ENCODE results near the gene DYNC1H1.
A peak's percentile ranks its signal among the peaks of the same experiment; 100 is the strongest.

Gene DYNC1H1

DNA sequence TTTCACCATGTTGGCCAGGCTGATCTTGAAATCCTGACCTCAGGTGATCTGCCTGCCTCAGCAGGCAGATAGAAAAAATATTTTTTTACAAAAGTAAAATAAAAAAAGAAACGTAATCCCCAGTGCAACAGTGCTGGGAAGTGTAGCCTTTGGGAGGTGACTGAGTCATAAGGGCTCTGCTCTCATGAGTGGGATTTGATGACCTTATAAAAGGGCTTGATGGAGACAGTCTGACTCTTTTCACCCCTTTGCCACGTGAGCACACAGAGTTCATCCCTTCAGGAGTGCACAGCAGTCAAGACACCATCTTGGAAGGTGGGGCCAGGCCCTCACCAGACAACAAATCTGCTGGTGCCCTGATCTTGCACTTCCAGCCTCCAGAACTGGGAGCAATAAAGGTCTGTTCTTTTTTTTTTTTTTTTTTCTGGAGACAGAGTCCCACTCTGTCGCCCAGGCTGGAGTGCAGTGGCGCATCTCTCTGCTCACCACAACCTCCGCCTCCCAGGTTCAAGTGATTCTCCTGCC, 24.7 kb upstream of the DYNC1H1 start:
- no peak overlapping the region for H3K4me3 ChIP-seq (replicated peaks in 1 of 2; ENCODE audit: low read depth in 2 of 2, low read length in 2 of 2)
- no peak for DNase-seq (ENCODE audit: low read depth in 2 of 2)
- TF ChIP-seq, protein P1, sequence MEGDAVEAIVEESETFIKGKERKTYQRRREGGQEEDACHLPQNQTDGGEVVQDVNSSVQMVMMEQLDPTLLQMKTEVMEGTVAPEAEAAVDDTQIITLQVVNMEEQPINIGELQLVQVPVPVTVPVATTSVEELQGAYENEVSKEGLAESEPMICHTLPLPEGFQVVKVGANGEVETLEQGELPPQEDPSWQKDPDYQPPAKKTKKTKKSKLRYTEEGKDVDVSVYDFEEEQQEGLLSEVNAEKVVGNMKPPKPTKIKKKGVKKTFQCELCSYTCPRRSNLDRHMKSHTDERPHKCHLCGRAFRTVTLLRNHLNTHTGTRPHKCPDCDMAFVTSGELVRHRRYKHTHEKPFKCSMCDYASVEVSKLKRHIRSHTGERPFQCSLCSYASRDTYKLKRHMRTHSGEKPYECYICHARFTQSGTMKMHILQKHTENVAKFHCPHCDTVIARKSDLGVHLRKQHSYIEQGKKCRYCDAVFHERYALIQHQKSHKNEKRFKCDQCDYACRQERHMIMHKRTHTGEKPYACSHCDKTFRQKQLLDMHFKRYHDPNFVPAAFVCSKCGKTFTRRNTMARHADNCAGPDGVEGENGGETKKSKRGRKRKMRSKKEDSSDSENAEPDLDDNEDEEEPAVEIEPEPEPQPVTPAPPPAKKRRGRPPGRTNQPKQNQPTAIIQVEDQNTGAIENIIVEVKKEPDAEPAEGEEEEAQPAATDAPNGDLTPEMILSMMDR (IDR thresholded peaks at IDR 0.05; ENCODE audit: low read depth, low read length): no peak

DNA sequence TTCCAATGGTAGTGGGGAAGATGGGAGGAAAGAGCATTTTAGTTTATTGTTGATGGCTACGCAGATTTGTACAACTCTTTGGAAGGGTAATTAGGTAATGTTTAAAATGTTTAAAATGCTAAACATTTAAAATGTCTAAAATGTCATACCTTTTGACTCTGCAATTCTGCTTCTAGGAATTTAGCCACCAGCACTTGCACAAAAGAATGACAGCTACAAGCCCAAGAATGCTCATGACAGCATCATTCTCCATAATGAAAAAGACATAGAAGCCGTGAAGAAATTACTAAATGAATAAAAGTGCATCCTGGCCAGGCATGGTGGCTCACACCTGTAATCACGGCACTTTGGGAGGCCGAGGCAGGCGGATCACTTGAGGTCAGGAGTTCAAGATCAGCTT, 19.9 kb upstream of the DYNC1H1 start:
- TF ChIP-seq, protein P1 (IDR thresholded peaks at IDR 0.05; ENCODE audit: low read depth, low read length): no peak
- no peak overlapping the region for H3K4me3 ChIP-seq (replicated peaks in 1 of 2; ENCODE audit: low read depth in 2 of 2, low read length in 2 of 2)
- DNase-seq (ENCODE audit: low read depth in 2 of 2): no peak

DNA sequence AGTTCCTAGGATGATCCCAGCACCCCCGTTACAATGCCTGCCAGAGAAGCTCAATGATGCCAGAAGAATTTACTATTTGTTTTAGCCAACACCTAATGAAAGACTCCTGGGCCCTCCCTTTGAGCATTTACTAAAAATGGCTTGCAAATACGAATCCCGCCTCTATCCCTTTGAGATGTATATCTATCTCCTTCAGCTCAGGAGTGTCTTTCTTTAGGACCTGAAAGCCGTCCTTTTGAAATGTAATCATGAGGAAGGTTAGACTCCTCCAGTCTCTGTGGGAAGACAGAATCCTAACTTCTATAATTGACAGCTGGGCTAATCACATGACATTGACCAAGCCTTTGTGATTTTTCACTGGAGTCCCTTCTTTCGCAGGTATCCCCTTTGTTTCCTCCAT, 19.2 kb upstream of the DYNC1H1 start:
- no peak overlapping the region for H3K4me3 ChIP-seq (replicated peaks in 1 of 2; ENCODE audit: low read depth in 2 of 2, low read length in 2 of 2)
- TF ChIP-seq, protein P1 (IDR thresholded peaks at IDR 0.05; ENCODE audit: low read depth, low read length): no peak
- DNase-seq (ENCODE audit: low read depth in 2 of 2): no peak

DNA sequence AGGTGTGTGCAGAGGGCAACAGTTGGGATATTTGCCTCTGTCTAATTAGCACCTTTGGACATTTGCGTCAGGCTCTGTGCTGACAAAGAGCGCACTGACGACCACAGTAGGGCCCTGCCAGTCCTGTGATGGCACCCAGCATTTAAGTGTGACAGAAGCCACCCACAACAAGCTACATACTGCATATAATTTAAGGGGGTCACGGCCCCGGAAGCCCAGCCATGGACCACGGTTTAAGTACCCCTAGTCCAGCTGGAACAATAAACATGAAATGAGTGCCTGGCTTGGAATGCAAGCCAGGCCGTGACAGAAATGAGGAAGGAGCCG, 16.8 kb upstream of the DYNC1H1 start:
- TF ChIP-seq, protein P1 (IDR thresholded peaks at IDR 0.05; ENCODE audit: low read depth, low read length): no peak
- H3K4me3 ChIP-seq (replicated peaks in 1 of 2; ENCODE audit: low read depth in 2 of 2, low read length in 2 of 2): peak overlapping the region; percentile 64 to 79
- peak in 1 of 2 donors; percentile 23 for DNase-seq (ENCODE audit: low read depth in 2 of 2)

DNA sequence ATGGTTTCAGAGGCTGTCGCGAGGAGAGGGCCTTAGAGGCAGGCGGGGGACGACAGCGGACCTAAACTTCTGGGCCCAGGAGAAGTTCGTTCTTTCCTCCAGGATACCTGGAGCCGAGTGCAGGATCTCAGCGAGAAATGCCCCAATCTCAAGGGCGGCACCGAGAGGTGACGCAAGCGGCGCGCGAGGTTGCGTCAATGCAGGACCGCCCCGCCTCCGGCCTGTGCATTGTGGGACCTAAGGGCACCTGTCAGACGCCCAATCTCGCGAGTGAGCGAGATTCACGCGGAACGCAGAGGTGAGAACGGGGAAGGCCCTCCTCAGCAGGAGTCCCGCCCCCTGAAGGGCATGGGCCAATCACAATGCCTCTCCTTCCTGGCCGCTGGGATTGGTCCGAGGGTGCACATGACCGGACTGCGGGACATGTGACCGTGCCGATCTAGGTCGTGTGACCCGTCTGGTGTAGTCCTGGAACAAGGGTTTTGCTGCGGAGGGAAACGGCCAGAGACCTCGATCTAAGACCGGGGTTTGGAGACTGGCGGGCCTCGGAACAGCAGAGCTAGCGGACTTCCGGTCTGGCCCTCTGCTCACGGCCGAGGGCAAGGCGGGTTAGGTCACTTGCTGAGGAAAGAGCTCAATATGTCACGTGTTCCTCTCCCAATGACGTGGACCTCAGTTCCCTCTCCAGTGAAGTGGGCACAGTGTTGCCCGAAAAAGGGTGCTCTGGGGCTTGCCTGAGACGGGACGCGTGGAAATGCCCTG, 16.3 kb upstream of the DYNC1H1 start:
- H3K4me3 ChIP-seq (replicated peaks in 1 of 2; ENCODE audit: low read depth in 2 of 2, low read length in 2 of 2): peak overlapping the region; percentile 95 to 97
- peak; percentile 100 for DNase-seq (ENCODE audit: low read depth in 2 of 2)
- TF ChIP-seq, protein P1 (IDR thresholded peaks at IDR 0.05; ENCODE audit: low read depth, low read length): no peak

DNA sequence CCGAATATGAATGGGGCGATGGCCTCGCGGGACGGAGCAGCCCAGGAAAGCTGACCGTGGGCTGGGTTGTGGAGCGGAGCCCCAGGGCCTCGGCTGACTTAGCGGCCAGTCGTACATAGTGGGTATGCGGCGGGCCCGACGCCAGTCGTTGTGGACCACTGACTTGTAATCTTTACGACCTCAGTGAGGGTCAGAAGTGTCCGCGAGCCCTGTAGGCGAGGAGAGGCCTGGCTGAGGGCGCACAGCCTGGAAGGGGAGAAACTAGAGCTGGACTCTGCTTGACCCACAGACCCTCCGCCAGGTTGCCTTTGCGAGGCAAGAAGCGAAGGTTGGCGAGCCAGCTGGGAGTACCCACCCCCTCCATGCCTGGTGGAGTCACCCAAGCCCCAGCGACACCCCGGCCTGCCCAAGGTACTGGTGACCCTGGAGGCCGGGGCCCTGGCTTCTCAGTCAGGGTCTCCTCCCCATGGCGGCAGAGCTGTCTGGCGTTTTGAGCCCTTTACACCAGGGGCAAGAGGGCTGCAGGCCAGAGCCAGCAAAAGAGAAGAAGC, 15.6 kb upstream of the DYNC1H1 start:
- DNase-seq (ENCODE audit: low read depth in 2 of 2): no peak
- TF ChIP-seq, protein P1 (IDR thresholded peaks at IDR 0.05; ENCODE audit: low read depth, low read length): no peak
- H3K4me3 ChIP-seq (replicated peaks in 1 of 2; ENCODE audit: low read depth in 2 of 2, low read length in 2 of 2): peak overlapping the region; percentile 95 to 97
